Measurements from ENCODE around the gene MTCP1. TPM values are rescaled to one million over a fixed set of nuclear protein-coding genes. Genes with fewer than 3 reads are reported as not detected.

The MTCP1 gene
- total RNA-seq, 5 donors from 2014 or later (not counting 1 experiment from before 2014, with no cell fraction given): 11.9 to 24.0 (median 19.8) TPM

- POLR2A ChIA-PET: no interaction called here
These were observed 50.3 kb downstream of the MTCP1 start for GRCh38 chrX:155020591-155020990.

More at GRCh38 chrX:155020591-155020990, 50.3 kb downstream of the MTCP1 start:
- DNase-seq: no peak
- H3K9me3 ChIP-seq: no peaks in the 10 kb centered on the region
- H3K27ac ChIP-seq (ENCODE audit: low read length): no peak overlapping the region
- no peak overlapping the region for H3K4me3 Mint-ChIP-seq
- ATAC-seq (replicated peaks in 1 of 4): no peak
- no peaks in the 10 kb centered on the region for H3K4me1 Mint-ChIP-seq
- H3K4me3 ChIP-seq (ENCODE audit: control insufficient read depth in 1 of 2, extremely low read depth in 1 of 2, low read length in 1 of 2): no peak overlapping the region
- H3K9me3 Mint-ChIP-seq: no peaks in the 10 kb centered on the region
- H3K27me3 Mint-ChIP-seq: peaks cover 0 to 18% of the 10 kb centered on the region in 2 donors
- no CpG with 5 or more reads among the region's 3 CpGs for WGBS (ENCODE audit: insufficient coverage)
- no peak overlapping the region for H3K27ac Mint-ChIP-seq
- no peaks in the 10 kb centered on the region for H3K27me3 ChIP-seq (replicated peaks in 1 of 2; ENCODE audit: control insufficient read depth in 2 of 2, extremely low read depth in 1 of 2, insufficient read depth in 2 of 2, low read length in 1 of 2)
- CTCF ChIA-PET: no interaction called here
- H3K36me3 ChIP-seq (ENCODE audit: control insufficient read depth in 2 of 2, extremely low read depth in 1 of 2, insufficient read depth in 1 of 2, low read length in 1 of 2): no peaks in the 10 kb centered on the region
- no peaks in the 10 kb centered on the region for H3K36me3 Mint-ChIP-seq
- no peaks in the 10 kb centered on the region for H3K4me1 ChIP-seq (ENCODE audit: control insufficient read depth in 1 of 2, extremely low read depth in 1 of 2, insufficient read depth in 2 of 2, low read length in 2 of 2)

Other genes starting within 250 kb of the MTCP1 start
- gene SMIM9, start 236.5 kb downstream of the MTCP1 start, total RNA-seq: not detected
- 10 to 100 TPM; 26.5 to 72.5 (median 58.7) TPM for gene F8A1, start 184.8 kb downstream of the MTCP1 start, total RNA-seq
- 1 to 10 TPM; 1.3 to 3.5 (median 2.7) TPM for gene F8, start 48.4 kb downstream of the MTCP1 start, total RNA-seq
- gene FUNDC2, start 44.3 kb downstream of the MTCP1 start, total RNA-seq: 10 to 100 TPM; 50.2 to 56.2 (median 53.0) TPM
- 10 to 100 TPM in 1 of 5 donors, 1 to 10 TPM in 4; 3.3 to 12.7 (median 6.3) TPM for gene CMC4, start within 50 bp of the MTCP1 start, total RNA-seq
- gene BRCC3, start 372 bp upstream of the MTCP1 start, total RNA-seq: 10 to 100 TPM; 14.2 to 17.7 (median 17.0) TPM
- gene VBP1, start 145.3 kb upstream of the MTCP1 start, total RNA-seq: 10 to 100 TPM; 22.6 to 31.8 (median 26.0) TPM
- gene RAB39B, start 193.4 kb upstream of the MTCP1 start, total RNA-seq: 10 to 100 TPM in 3 of 5 donors, 1 to 10 TPM in 2; 5.5 to 13.4 (median 12.8) TPM

All from T-cell (primary cell).